GM18870 (cell line): Measurements from ENCODE around the gene TRIP10.
"Not testable (repeated sequence)": the region's sequence is repeated elsewhere in the genome, so short reads cannot be mapped to it uniquely, and the experiment has no call there.

ENCODE experiments used
- ATAC-seq: cut with Tn5 transposase; IDR thresholded peaks from one replicate; pipeline ENCODE4 v1.9.1; 2021; ENCODE audit warnings: moderate library complexity; ENCODE audit not compliant: unreplicated experiment

Gene TRIP10

DNA sequence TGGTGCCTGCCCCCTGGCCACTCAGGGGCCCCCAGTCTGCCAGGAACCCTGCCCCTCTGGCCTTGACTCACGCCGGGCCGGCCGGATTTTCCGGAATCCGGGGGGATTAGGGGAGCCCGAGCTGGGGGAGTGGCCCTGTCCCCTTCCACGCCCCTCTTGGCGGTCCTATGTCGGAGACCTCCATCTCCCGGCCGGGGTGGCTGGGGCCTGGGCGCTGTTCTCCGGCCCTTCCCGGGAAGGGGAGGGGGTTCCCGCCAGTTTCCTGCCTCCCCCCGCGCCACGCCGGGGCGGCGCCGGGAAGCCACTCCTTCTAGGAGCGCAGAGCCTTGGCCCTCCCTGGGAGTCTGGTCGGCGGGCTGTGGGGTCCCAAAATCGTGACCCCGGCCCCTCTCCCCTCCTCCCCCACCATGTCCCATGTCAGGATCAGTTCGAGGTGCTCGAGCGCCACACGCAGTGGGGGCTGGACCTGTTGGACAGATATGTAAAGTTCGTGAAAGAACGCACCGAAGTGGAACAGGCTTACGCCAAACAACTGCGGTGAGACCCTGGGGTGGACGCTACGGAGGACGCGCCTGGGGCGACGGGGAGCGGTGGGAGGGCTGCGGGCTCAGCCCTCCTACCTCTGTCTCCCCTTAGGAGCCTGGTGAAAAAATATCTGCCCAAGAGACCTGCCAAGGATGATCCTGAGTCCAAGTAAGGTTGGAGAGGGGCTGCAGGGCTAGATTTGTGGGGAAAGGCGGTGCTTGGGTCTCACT is 1.3 kb downstream of the TRIP10 start:
- ATAC-seq, result no peak

DNA sequence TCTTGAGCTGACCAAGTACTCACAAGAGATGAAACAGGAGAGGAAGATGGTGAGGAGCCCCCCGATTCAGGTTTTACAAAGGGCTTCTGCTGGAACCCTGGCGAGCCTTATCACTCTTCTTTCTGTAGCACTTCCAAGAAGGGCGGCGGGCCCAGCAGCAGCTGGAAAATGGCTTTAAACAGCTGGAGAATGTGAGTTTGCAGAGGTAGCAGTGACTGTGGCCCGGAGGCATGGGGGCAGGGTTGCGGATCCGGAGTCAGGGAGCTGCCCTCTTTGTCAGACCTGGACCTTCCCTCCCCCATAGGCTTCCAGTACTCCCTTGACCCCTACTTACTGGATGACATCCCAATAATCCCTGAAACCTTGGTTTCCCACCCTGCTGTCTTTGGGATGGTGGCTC is 3.6 kb downstream of the TRIP10 start:
- no peak for ATAC-seq

DNA sequence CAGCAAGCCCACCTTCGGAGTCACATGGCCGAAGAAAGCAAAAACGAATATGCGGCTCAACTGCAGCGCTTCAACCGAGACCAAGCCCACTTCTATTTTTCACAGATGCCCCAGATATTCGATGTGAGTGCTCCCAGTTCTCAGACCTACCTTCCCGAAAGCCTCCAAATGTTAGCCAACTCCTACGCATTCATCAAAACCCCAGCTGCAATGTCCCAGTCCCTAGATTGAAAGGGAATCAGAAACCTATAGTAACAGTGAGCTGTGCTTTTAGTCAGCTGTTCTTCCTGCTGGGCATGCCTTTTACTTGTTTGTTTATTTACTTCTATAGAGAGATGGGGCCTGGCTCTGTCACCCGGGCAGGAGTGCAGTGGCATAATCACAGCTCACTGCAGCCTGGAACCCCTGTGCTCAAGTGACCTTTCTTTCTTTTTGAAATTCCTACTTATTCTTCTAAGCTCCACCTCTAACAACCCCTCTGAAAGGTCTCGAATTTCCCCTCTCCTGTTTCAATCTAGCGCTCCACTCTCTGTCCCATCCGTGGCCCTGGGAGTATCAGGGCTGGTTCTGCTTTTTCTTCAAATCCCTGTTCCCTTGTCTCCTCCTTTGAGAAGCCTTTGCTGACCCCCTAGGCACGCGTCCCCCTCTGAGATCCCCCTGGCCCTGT is 4.4 kb downstream of the TRIP10 start:
- ATAC-seq, result no peak

DNA sequence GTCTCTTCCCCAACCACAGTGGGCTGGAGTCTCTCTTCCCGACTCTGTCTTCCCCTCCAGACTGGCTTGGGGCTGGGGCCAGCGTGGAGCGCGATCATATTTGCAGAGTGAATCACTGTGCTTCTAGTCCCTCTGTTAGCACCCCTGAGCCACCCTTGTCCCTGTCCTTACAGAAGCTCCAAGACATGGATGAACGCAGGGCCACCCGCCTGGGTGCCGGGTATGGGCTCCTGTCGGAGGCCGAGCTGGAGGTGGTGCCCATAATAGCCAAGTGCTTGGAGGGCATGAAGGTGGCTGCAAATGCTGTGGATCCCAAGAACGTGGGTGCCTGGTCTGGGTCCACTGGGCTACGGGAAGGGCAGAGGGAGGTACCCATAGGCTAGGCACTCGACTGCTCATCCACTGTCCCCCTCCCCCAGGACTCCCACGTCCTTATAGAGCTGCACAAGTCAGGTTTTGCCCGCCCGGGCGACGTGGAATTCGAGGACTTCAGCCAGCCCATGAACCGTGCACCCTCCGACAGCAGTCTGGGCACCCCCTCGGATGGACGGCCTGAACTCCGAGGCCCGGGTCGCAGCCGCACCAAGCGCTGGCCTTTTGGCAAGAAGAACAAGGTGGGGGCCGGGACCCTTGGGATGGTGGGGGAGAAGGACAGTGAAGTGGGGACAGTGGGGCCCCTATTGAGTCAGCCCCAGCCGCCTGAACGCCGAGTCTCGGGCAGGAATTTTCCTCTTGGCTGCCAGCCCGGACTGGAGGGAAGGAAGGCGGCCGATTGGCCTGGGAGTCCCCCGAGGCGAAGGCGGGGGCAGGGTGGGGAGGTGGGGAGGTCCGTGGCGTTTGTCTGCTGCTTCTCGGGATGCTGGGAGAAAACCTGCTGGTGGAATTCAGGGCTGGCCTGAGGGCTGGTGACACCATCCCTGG is 5.2 kb downstream of the TRIP10 start:
- no peak for ATAC-seq

DNA sequence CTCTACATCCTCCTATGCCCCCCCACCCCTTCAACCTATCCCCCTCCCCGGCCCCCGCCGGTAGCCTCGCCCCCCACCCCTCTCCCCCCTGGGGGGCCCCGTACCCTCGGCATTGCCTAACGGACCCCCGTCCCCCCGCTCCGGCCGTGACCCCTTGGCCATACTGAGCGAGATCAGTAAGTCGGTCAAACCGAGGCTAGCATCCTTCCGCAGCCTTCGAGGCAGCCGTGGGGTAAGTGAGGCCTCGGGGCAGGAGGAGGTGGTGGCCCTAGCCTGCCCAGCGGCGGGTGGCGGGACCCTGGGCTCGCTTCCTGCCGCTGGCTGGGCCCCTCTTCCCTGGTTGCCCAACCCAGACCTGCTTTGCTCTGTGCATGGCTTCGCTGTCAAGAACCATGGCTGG is 6.5 kb downstream of the TRIP10 start:
- ATAC-seq, result no peak

DNA sequence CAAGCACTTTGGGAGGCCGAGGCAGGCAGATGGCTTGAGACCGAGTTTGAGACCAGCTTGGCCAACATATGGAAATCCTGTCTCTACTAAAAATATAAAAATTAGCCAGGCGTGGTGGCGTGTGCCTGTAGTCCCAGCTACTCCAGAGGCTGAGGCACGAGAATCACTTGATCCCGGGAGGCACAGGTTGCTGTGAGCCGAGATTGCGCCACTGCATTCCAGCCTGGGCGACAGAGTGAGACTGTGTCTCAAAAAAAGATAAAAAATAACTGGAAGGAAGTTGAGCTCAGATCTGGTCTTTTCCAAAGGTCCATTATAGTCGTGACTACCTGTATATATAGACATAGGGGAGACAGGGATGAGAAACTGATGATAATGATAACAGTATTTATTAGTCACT is 9.1 kb downstream of the TRIP10 start:
- not testable (repeated sequence) for ATAC-seq

DNA sequence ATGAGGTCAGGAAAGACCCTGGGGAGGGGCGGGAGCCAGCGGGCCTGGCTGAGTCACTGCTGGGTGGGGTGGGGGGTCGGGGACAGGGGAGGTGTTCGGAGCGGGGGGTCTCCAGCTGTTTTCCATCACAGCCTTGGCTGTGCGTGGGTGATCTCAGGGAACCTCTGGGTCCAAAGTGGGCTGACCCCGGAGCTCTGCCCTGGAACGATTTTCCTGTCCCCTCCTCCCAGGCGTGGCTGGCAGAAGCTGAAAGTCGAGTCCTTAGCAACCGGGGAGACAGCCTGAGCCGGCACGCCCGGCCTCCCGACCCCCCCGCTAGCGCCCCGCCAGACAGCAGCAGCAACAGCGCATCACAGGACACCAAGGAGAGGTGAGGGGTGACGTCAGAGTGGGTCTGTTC is 10.6 kb downstream of the TRIP10 start:
- ATAC-seq, result no peak

DNA sequence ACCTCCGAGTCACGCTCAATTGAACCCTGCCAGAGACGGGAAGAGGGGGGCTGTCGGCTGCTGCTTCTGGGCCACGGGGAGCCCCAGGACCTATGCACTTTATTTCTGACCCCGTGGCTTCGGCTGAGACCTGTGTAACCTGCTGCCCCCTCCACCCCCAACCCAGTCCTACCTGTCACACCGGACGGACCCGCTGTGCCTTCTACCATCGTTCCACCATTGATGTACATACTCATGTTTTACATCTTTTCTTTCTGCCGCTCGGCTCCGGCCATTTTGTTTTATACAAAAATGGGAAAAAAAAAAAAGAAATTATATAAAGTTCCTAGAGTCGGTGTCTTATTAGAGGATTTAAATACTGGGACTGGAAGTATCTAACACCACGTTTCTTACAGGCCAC is 11.7 kb downstream of the TRIP10 start:
- no peak for ATAC-seq

DNA sequence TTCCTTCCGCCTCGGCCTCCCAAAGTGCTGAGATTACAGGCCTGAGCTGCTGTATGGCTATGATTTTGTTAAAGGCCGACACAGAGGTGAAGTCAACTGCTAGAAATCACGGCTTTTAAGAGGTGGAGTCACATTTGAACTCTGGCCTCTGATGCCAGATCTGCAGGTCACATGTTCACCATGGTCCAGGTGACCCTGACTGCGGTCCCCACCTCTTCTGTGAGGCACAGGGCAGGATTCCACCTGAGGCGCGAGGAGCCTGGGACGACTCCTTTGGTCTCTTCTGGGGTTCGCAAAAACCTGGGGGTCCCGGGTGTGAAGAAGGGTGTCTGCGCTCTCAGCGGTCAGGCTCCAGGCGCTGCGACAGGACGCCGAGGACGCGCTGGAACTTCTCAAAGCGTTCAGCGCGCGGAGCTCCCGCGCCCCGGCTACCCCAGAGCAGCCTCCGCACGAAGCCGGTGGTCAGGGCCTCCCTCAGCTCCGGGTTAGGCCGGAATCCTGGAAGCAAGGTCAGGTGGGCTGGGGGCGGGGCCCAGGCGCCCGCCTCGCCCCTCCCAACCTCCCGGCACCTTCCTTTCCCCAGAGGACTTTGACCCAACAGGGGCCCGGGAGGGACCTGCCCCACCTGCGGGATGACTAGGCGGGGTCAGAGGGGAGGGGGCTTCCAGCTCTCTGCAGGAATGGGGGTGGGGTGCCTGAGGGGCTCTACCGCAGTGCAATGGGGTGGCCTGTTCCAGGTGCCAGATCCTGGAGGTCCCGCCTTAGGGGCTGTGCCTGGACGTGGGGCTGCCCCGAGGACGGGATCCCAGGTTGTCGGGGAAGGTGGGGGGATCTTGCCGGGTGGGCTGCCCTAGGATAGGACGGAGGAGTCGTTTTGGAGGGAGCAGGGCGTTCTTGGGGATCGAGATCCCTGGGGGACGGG is 13.0 kb downstream of the TRIP10 start:
- ATAC-seq, result no peak

DNA sequence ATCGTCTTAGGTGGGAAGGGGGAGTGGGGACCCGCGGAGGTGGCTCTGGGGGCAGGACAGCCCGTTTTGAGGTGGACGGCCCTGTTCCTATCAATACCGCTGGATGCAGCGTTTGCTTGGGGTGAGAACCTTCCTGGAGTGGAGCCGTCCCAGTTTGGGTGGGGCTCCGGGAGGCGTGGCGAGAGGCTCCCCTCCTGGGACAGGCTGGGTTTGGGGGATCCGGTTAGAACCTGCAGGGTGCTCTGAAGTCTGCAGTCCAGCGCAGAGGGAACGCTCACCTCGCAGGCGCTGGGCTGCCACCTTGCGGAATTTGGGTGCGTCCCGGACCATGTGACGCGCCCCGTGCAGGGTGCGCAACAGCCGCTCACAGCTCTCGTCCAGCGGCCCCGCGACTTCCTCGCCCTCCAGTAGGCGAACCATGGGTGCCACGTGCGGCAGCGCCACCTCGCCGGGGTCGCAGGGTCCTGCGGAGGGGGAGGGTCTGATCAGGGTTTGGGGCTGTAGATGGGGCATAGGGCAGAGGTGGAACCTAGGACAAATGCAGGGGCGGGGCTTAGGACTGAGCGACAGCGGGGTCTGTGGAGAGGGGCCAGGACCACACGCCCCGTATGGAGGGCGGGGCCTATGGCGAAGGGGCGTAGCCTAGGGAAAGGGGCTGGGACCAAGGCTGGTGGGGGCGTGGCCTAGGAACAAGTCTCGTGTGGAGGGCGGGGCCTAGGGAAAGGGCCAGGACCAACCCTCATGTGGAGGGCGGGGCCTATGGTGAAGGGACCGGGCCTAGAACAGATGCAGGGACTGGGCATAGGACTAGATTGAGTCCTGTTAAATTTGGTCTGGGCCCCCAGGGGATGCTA is 13.9 kb downstream of the TRIP10 start:
- peak; percentile 49 for ATAC-seq

DNA sequence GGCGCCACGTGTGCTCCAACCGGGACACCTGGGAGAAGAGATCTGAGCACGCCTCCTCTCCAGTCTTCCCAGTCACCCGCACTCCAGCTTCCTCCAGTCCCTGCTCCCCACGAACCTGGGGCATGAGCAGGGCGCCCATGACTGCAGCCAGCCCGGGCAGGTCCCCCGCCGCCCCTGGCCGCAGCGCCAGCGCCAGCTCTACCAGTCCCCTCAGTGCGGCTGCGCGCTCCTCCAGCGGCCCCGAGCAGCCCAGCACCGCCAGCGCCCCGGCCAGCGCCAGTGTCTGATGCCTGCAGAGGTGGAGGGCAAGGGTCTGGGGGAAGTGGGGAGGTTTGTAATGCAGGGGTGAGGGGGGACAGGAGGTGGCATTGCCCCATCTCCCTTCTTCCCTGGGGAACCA is 14.7 kb downstream of the TRIP10 start:
- ATAC-seq, result no peak

DNA sequence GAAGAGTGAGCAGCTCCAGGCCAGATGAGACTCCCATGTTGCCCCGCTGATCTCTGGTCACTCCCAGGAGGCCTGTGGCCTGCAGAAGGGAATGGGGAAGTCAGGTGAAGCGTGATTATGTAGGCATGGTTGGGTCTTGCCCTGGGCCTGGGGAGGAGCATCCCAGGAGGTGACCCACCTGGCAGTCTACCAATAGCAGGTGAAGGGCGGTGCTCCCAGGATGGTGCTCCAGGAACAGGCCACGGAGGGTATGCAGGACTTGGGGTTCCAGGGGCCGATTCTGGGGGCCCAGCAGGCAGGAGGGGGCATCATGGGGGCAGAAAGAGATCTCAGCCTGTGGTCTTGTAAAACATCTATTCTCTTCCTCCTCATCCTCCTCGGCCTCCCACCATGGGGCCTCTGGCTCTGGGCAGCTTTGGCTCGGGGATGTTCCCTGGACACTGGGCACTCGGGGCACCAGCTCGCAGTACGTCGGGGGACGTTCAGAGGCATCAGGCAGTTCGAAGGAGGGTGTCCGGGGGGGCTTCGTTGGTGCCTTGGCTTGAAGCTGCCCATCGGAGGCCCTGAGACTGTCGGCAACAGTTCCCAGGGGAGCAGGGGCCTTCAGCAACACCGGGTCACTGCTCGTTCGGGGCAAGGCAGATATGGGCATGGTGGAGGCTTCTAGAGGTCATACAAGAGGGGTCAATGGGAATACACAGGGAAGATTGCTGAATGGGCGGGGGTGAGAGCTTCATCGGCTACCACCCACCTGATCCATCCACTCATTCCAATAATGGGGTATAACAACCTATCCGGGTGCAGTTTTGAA is 15.4 kb downstream of the TRIP10 start:
- no peak for ATAC-seq

DNA sequence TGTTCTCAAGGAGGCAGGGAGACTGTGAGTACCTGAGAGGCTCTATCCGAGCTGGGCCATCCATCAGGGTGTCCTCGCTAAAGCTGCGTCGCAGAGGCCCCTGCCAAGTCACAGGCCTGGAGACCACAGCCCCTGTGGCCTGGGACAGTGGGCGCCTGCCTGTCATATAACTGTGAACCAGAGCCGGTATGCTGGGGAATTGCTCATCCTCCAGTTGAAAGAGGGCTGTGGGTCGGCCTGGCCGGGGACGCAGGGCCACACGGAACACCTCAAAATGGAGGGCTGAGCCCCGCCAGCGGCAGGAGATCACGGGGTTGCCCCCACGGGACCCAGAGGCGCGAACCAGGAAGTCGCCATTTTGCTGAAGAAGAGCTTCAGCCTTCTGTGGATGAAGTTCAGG is 21.1 kb downstream of the TRIP10 start:
- ATAC-seq, result no peak

DNA sequence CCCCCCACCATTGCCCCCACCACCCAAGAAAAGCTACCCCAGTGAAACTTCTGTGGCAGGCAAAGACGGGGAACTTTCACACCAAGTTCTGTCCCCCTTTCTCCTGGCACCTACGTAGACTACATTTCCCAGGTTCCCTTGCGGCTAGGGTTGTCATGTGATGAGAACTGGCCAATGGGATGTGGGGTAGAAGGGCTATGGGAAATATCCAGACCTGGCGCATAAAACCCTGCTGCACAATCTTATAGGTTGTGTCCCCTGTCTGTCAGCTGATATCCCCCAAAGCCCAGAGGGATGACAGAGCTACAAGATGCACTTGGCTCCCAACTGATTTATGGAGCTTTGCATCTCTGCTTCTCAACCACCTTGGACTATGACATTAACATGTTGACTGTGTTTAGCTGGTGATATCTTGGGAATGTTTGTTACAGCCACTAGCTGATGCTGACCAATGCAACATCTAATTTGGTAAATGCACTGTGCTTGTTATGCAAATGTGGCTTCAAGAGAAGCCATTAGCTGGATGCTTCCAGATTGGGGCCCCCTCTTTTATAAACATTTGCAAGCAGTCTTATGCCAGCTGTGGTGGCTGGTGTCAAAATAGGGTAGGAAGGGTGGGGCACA is 21.7 kb downstream of the TRIP10 start:
- ATAC-seq, result no peak

DNA sequence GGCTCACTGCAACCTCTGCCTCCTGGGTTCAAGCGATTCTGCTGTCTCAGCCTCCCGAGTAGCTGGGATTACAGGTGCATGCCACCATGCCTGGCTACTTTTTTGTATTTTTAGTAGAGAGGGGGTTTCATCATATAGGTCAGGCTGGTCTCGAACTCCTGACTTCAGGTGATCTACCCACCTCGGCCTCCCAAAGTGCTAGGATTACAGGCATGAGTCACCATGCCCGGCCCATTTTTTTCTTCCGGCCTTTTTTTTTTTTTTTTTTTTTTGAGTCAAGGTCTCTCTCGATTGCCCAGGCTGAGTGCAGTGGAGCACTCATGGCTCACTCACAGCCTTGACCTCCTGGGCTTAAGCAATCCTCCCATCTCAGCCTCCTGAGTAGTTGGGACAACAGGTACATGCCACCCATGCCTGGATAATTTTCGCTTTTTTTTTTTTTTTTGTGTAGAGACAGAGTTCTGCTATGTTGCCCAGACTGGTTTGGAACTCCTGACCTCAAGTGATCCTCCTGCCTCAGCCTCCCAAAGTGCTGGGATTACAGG is 22.8 kb downstream of the TRIP10 start:
- not testable (repeated sequence) for ATAC-seq

DNA sequence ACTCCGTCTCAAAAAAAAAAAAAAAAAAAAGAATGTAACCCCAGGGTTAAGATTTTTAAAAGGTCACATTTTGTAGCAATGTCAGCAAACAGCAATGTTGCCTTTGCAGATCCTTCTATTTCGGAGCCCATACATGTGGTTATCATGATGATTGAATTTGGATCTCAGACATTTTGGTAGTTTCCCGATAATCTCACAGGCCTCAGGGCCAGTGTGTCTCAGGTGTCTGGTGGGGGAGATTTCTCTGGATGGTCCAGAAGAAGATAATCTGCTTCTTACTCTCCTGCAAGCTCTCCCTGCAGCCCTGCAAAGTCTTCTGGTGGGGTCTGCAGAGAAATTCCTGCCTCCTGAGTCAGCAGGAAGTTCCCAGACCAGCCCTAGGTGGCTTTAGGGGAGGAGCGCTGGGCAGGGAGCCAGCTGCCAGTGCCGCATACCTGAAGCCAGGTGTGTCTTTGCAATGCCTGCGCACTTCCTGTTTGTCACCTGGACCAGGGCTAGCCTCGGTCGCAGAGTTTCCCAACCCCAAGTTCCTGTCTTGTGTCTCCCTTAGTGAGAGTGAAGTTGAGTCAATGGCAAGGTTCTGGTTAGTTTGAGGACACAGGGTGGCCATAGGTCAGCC is 26.4 kb downstream of the TRIP10 start:
- ATAC-seq, result no peak

DNA sequence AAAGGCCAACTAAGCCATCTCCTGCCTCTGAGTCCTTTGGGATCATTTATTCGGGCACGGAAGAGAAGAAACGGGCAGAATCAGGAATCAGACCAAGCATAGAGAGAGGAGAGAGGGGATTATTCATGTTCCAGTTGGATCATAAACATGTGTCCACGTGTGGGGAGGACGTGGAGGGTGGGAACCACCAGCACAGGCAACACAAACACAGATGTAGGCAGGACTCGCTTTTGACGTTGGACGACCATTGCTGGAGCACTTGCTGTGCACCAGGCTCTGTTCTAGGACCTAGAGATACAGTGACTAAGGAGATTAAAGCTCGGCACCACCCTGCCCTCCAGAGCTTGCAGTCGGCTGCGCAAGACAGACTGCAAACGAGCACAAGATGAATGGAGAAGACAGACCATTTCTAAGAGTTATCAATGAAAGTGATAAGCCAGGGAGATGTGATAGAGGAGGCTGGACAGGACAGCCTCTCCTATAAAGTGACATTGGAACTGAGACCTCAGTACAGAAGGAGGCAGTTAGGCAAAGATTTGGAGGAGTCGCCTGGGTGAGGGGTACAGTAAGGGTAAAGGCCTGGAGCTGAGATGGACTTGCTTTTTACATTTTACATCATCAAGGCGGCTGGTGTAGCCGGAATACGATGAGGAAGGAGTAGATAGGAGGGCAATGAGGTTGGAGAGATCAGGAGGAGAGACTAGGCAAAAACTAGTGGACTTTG is 27.0 kb downstream of the TRIP10 start:
- ATAC-seq, result no peak
